ENCODE data around the gene CCDC124.
A peak's percentile ranks its signal among the peaks of the same experiment; 100 is the strongest.

Gene CCDC124

GRCh38 chr19:17938092-17938845, 5.5 kb downstream of the CCDC124 start:
- Histone ChIP-seq H3K79me2 (ENCODE audit: low read length) (peaks cover 17% of the 10 kb centered on the region), H3K9me3 (ENCODE audit: insufficient read depth, low read length) (no peaks in the 10 kb centered on the region), H3K27me3 (ENCODE audit: low read depth, low read length) (no peaks in the 10 kb centered on the region), H3K27ac (ENCODE audit: low read length) (no peak overlapping the region), H3K9ac (ENCODE audit: low read length) (no peak overlapping the region), H3K36me3 (replicated peaks; ENCODE audit: low read depth, low read length) (peaks cover 11% of the 10 kb centered on the region), H3K4me3 (ENCODE audit: low read length) (no peak overlapping the region), H3K4me1 (ENCODE audit: low read length) (peaks cover 8% of the 10 kb centered on the region), H3K4me2 (ENCODE audit: low read length) (no peak overlapping the region), H4K20me1 (ENCODE audit: insufficient read depth, low read length) (no peaks in the 10 kb centered on the region), H2AFZ (ENCODE audit: low read depth, low read length) (no peak overlapping the region)
- TF ChIP-seq EZH2phosphoT487 (IDR thresholded peaks at IDR 0.05; ENCODE audit: low read depth) = no peak
- TF ChIP-seq CTCF (IDR thresholded peaks at IDR 0.05; ENCODE audit: low read depth, low read length) = peak; percentile 93

GRCh38 chr19:17942181-17942580, 9.4 kb downstream of the CCDC124 start:
- peaks cover 16% of the 10 kb centered on the region for H3K36me3 ChIP-seq (replicated peaks; ENCODE audit: low read depth, low read length)
- peaks cover 13% of the 10 kb centered on the region for H3K4me1 ChIP-seq (ENCODE audit: low read length)
- H3K79me2 ChIP-seq (ENCODE audit: low read length) = no peaks in the 10 kb centered on the region
- H2AFZ ChIP-seq (ENCODE audit: low read depth, low read length) = no peak overlapping the region
- no peaks in the 10 kb centered on the region for H3K9me3 ChIP-seq (ENCODE audit: insufficient read depth, low read length)
- H3K27me3 ChIP-seq (ENCODE audit: low read depth, low read length) = no peaks in the 10 kb centered on the region
- H3K9ac ChIP-seq (ENCODE audit: low read length) = no peak overlapping the region
- no peaks in the 10 kb centered on the region for H4K20me1 ChIP-seq (ENCODE audit: insufficient read depth, low read length)
- no peak for TF ChIP-seq CTCF (IDR thresholded peaks at IDR 0.05; ENCODE audit: low read depth, low read length)
- no peak for TF ChIP-seq EZH2phosphoT487 (IDR thresholded peaks at IDR 0.05; ENCODE audit: low read depth)
- no peak overlapping the region for H3K27ac ChIP-seq (ENCODE audit: low read length)
- H3K4me2 ChIP-seq (ENCODE audit: low read length) = no peak overlapping the region
- no peak overlapping the region for H3K4me3 ChIP-seq (ENCODE audit: low read length)

- Histone ChIP-seq H3K79me2 (ENCODE audit: low read length) (no peaks in the 10 kb centered on the region), H3K27ac (ENCODE audit: low read length) (no peak overlapping the region), H3K36me3 (replicated peaks; ENCODE audit: low read depth, low read length) (peaks cover 16% of the 10 kb centered on the region), H3K27me3 (ENCODE audit: low read depth, low read length) (no peaks in the 10 kb centered on the region), H3K4me1 (ENCODE audit: low read length) (peaks cover 17% of the 10 kb centered on the region), H3K9me3 (ENCODE audit: insufficient read depth, low read length) (no peaks in the 10 kb centered on the region), H4K20me1 (ENCODE audit: insufficient read depth, low read length) (no peaks in the 10 kb centered on the region), H3K4me2 (ENCODE audit: low read length) (no peak overlapping the region), H3K9ac (ENCODE audit: low read length) (no peak overlapping the region), H2AFZ (ENCODE audit: low read depth, low read length) (no peak overlapping the region), H3K4me3 (ENCODE audit: low read length) (no peak overlapping the region)
- TF ChIP-seq CTCF (IDR thresholded peaks at IDR 0.05; ENCODE audit: low read depth, low read length) = no peak
- no peak for TF ChIP-seq EZH2phosphoT487 (IDR thresholded peaks at IDR 0.05; ENCODE audit: low read depth)
These were observed 9.9 kb downstream of the CCDC124 start for GRCh38 chr19:17942582-17943273.
